ENCODE measurements around the gene DGCR2.

DNA sequence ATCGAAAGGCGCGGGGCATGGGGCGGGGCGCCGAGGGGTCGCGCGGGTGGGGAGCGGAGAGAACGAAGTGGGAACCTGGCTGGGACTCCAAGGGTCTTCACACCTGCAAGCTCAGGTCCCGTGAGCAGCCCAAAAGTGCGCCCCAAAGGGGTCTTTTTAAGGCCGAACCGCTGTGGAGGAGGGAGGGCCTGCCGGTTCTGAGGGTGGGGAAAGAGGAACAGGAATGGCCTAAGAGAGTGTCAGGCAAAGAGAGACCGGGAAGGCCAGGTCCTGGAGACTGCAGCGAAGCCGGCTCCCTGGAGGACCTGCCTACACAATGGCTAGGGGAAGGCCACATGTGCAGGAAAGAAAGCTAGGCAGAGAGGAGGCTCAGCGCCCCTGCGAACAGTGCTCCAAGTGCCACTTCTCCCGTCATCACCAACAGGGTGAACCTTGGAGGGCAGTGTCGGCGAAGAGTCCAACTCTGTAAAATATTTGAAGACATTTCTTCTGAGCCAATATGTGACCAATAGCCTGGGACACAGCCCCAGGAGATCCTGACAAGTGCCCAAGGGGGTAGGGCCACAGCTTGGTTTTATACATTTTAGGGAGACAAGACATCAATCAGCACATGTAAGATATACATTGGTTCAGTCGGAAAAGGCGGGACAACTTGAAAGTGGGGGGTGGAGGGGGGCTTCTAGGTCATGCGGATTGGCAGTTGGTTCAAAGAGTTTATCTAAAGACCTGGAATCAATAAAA is 710 bp upstream of the DGCR2 start:
- TF ChIP-seq TCF12 (IDR thresholded peaks at IDR 0.05; ENCODE audit: low read depth), result no peak
- TF ChIP-seq EP300 (IDR thresholded peaks at IDR 0.05; ENCODE audit: borderline replicate concordance), result no peak
- TF ChIP-seq EGR1 (IDR thresholded peaks at IDR 0.05), result no peak
- TF ChIP-seq, protein P1, sequence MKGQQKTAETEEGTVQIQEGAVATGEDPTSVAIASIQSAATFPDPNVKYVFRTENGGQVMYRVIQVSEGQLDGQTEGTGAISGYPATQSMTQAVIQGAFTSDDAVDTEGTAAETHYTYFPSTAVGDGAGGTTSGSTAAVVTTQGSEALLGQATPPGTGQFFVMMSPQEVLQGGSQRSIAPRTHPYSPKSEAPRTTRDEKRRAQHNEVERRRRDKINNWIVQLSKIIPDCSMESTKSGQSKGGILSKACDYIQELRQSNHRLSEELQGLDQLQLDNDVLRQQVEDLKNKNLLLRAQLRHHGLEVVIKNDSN (IDR thresholded peaks at IDR 0.05), result no peak
- TF ChIP-seq RAD21 (IDR thresholded peaks at IDR 0.05; ENCODE audit: low read depth), result no peak
- TF ChIP-seq, protein P2, sequence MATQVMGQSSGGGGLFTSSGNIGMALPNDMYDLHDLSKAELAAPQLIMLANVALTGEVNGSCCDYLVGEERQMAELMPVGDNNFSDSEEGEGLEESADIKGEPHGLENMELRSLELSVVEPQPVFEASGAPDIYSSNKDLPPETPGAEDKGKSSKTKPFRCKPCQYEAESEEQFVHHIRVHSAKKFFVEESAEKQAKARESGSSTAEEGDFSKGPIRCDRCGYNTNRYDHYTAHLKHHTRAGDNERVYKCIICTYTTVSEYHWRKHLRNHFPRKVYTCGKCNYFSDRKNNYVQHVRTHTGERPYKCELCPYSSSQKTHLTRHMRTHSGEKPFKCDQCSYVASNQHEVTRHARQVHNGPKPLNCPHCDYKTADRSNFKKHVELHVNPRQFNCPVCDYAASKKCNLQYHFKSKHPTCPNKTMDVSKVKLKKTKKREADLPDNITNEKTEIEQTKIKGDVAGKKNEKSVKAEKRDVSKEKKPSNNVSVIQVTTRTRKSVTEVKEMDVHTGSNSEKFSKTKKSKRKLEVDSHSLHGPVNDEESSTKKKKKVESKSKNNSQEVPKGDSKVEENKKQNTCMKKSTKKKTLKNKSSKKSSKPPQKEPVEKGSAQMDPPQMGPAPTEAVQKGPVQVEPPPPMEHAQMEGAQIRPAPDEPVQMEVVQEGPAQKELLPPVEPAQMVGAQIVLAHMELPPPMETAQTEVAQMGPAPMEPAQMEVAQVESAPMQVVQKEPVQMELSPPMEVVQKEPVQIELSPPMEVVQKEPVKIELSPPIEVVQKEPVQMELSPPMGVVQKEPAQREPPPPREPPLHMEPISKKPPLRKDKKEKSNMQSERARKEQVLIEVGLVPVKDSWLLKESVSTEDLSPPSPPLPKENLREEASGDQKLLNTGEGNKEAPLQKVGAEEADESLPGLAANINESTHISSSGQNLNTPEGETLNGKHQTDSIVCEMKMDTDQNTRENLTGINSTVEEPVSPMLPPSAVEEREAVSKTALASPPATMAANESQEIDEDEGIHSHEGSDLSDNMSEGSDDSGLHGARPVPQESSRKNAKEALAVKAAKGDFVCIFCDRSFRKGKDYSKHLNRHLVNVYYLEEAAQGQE (IDR thresholded peaks at IDR 0.05; ENCODE audit: low read depth), result no peak
- TF ChIP-seq YY1 (IDR thresholded peaks at IDR 0.05; ENCODE audit: low read depth), result no peak
